Stimulated activated CD4-positive, alpha-beta T cell treated with anti-CD3 and anti-CD28 coated beads, Interleukin-4, amount 100 ng/mL, for 4 hours (primary cell): Measurements from ENCODE around the gene IL11.

Experiments used
- DNase-seq, 2 experiments: peaks; one replicate each; pipeline ENCODE4 v3.0.0-alpha.2; 2020

Gene IL11

DNA sequence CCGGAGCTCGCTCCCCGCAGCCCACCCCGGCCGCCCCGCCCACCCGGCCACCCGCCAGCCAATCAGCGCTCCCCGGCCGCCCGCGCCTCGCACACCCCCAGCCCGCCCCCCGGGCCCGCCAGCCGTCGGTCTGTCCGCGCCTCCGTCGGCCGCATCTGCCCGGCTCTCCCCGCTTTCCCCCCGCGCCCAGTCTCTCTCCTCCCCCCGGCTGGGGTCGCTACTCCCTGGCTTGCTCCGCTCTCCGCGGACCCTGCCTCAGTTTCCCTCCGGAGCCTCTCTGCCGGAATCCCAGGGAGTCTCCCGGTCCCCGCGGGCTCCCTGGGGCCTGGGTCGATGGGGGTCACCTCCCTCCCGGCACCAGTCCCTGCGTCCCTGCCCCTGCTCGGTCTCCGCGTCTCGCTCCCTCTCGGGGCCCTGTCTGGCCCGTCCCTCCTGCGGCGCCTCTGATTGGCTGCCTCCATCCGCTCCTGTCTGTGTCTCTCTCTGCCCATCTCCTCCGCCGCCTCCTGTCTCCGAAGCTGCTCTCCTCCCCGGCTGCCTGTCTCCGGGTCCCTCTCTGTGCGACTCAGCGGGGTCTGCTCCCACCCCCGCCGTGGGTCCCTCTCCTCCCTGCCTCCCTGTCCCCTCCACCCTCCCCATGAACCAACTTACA, 484 bp downstream of the IL11 start:
- DNase-seq = no peak

DNA sequence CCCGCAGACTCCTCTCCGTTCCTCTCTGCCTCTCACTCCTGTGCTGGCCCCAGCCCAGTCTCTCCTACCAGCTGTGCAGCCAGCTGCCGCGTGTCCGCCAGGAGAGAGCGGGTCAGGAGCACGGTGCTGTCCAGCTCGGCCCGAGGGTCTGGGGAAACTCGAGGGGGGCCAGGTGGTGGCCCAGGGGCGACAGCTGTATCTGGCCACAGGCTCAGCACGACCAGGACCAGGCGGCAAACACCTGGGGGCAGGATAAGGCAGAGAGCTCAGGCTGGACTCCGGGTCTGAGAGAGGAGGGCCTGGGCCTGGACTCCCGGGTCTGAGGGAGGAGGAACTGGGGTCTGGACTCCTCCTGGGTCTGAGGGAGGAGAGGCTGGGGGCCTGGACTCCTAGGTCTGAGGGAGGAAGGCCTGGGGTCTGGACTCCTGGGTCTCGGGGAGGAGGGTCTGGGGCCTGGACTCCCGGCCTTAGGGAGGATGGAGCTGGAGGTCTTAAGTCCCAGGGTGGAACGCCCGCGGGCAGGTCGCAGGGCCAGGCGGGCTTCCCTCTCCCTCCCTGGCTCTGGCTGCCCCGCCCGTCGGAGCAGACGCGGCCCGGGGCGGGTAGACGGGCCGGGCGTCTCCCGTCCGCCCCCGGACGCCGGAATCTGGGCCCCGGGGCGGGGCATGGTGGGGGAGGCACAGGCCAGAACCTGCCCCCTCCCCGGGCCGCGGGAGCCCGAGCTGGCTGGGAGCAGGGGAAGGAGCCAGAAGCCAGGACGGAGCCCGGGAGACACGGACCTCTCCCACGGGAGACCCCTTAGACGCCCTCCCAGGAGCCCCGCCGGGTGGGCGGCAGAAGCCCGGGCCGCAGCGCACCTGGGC, 1.3 kb downstream of the IL11 start:
- peak in 1 of 2 experiments; percentile 24 for DNase-seq

DNA sequence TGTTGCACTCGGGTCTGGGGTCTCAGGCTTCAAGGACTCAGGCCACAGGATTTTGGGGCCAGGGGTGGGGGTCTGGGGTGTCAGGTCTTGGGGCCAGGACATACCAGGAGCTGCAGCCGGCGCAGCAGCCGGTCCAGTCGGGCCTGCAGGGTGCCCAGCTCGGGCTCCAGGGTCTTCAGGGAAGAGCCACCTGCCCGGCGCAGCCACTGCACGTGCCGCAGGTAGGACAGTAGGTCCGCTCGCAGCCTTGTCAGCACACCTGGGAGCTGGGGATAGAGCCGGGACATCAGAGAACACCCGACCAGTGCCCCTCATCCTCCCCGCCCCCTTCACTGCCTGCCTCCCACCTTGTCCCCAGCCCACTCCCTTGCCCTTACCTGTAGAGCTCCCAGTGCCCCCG, 2.2 kb downstream of the IL11 start:
- no peak for DNase-seq

DNA sequence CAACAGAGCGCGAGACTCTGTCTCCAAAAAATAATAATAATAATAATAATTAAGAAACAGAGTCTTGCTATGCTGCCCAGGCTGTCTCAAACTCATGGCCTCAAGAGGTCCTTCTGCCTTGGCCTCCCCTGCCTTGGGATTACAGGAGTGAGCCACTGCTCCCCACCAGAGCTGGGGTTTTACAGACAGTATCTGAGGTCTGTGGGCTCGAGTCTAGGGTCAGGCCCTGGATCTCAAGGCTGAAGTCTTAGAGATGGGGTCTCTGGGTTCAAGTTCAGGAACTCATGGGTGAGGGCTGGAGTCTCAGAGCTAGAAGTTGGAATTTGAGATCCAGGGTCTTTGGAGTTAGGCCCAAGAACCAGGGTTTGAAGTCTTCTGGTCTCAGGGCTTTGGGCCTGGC, 3.5 kb downstream of the IL11 start:
- DNase-seq = no peak

DNA sequence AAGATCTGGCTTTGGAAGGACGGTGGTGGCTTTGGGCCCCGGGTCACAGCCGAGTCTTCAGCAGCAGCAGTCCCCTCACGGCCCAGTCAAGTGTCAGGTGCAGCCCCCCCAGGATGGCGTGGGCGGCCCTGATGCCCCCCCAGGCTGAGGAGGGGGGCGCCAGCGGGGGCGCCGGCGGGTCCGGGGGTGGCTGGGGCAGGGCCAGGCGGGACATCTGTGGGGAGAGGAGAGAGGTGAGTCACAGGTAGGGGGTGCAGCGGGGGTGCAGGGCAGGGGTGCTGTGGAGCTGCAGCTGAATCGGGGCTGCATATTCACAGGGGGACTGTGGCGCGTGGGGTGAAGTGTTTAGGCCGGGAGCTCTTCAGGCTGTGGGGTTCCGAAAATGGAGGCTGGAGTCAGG, 4.3 kb downstream of the IL11 start:
- DNase-seq = no peak

DNA sequence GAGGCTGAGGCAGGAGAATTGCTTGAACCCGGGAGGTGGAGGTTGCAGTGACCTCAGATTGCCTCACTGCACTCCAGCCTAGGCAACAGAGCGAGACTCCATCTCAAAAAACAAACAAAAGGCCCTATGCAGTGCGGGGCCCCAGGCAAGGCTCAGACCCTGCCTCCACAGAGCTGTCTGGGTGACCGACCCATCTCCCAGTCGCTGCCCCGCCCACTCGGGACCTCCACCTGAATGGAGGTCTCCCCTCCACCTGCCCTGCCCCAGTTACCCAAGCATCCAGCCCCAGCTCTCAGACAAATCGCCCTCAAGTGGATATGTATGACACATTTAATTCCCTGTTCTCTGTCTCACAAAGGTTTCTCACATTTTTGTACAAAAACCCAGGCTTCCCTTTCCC, 5.0 kb downstream of the IL11 start:
- DNase-seq = no peak

DNA sequence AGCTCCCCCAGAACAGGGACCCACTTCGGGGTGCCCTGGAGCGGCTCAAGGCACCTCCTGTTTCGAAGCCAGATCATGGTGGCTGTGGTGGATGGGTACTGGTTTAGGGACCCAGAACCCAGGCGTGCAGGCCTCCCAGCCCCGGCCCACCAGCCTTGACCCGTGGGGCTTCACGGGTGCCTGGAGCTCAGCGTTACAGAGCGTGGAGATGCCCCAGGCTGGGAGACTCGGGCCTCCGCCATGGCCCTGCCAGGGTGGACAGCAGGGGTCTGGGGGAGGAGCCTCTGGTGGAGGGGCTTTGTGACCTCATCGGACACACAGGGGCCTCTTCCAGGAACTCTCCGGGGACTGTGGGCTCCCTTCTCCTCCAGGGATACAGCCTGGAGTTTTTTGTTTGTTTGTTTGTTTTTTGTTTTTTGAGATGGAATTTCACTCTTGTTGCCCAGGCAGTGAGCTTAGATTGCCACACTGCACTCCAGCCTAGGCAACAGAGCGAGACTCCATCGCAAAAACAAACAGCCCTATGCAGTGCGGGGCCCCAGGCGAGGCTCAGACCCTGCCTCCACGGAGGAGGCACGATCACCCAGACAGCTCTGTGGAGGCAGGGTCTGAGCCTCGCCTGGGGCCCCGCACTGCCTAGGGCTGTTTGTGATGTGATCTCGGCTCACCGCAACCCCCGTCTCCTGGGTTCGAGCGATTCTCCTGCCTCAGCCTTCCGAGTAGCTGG, 7.1 kb downstream of the IL11 start, which contains the start of gene GARIN5B:
Gene GARIN5B (minus strand): TSS at position 271 of the 727 bp plus-strand sequence. CDS start 194 bp downstream, at position 77.
- DNase-seq = no peak

DNA sequence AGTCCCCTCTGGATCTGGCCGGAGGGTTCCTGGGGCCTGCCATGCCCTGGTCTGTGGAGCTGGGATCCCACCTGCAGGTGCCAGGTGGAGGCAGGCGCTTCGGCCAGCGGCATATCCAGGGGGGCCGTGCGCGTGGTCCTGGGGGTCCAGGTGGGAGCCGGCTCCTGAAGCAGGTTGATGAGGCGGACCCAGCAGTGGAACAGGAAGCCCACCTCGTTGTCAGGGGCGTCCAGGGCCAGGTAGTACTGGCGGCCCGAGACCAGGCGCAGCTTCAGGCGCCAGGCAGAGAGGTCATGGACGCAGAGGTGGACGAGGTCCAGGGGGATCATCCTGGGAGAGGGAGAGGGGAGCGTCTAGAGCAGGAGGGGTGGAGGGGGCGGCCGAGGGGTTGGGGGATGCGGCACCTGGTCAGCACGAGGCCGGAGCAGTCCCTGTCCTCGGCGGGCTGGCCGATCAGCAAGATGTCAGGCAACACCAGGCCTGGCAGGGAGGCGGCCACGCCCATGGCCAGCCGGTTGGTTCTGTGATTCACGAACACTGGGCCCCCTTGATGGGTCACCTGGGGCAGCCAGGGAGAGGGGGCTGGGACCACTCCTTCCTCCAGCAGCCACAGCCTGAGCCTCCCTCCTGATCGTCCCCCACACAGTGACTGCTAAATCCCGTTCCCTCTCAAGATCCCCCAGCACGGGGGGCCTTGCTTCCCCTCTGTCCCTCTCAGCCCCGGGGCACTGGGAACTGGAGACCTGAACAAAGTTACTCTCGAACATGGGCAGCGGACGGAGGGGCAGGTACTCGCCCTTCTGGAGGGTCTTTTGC, 7.9 kb downstream of the IL11 start:
- no peak for DNase-seq

DNA sequence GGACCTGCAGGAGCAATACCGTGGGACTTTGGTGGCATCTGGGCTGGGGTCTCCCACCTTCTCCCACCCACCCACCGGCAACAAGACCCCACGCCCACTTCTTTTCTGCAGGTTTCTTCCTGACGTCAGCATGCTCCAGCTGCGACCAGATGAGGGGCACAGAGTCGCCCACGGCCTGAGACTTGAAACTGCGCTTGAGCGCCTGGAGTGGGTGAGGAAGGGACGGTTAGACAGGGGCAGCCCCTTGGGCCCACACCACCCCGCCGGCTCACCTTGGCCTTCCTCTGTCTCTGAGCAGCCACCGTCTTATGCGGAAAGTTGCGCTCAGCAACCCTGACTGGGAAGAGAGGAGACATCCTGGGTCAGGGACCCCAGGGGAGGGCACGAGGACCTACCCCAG, 9.4 kb downstream of the IL11 start:
- no peak for DNase-seq

DNA sequence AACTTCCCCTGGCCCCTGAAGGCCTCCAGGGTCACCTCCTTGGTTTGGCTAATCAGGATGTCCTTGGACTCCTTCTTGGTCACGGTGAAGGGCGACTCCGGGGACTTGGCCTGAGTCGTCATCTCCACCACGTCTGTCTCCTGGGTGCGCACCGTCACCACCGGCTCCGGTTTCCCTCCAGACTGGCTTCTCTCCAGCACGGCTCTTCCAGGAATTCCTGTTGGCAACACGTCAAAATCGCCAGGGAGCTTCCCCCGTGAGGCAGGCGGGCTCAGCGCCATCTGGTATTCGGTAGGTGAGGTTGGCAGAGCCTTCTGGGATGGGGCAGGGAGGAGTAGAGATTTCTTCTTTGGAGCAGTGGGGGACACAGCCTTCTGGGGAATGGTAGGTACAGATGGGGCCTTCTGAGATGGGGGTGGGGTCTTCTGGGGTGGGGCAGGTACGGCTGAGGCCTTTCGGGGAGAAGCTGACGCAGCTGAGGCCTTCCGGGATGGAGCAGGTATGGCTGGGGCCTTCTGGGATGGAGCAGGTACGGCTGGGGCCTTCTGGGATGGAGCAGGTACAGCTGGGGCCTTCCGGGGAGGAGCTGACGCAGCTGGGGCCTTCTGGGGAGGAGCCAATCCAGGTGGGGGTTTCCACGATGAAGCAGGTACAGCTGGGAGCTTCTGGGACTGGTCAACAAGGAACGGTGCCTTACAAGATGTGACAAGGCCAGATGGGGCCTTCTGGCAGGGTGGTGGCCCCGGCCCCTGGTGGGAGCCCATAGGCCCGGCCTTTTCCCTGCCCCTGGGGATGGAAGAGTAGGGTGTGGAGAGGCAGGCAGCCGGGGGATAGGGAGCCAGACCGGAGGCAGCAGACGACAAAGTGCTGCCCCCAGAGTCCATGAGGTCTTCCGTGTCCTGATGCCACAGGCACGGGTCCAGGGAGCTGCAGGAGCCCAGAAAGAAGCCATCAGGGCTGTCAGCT, 11.0 kb downstream of the IL11 start:
- DNase-seq = no peak

DNA sequence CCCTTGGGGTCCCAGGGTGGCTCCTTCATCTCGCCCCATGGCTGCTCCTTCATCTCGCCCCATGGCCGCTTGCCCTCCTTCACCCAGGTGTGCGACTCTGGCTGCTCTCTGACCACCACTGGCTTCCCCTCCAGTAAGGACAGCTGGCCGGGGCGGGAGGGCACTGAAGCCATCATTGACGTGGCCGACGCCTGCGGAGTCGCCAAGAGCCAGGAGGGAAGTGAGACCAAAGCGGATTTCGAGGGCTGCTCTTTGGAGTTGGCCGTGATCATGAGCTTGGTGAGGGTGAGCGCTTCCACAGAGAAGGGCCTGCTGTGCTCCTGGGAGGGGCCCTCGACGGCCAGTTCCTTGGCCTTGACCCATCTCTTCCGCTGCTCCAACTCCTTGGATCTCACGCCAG, 11.8 kb downstream of the IL11 start:
- DNase-seq = no peak

DNA sequence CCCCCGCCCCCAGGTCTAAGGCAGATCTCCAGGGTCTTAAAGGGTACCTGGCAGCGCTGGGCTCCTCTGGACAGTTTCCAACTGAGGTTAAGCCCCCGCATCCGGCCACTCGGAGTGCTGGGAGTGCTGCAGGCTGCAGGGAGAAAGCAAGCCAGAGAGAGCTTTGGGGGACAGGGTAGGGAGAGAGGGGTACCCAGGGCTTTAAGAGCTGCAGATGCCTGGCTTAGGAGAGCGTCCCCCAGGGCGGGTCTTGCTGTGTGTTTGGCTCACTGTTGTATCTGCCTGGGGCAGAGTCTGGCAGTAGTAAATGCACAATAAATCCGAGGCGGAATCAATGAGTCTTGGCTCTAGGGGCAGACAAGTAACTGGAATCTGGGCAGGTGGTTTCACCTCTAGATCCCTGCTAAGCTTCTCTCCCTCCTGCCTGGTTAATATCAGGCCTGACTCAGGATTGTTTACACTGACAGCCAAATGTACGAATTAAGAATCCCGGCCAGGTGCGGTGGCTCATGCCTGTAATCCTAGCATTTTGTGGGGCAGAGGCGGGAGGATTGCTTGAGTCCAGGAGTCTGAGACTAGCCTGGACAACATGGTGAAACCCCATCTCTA, 14.9 kb downstream of the IL11 start:
- DNase-seq = no peak

DNA sequence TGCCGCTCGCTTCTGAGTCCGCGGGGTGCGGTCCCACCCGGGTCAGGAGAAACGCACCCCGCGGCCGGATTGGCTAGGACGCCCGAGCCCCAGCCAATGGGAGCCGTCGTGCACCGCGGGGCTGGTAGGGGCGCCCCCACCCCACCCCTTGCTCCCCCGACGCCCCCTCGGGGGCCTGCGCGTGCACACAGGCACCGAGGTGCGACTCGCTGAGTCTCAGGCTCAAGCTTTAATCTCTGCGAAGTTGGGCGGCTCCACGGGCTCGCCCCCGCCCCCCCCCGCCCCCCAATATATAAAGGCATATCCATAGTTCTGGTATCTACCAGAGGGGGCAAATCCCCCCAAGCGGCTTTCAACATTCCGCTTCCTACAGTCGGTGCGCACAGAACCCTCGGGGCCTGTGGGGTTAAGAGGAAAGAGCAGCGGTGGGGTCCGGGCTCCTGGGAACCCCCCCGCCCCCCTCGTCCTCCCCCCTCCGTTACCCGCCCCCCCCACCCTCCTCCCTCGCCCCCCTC, 15.5 kb downstream of the IL11 start, which contains the start of gene COX6B2:
Gene COX6B2 (minus strand): TSS at position 22 of the 515 bp plus-strand sequence. CDS start 198 bp downstream, outside the sequence.
- DNase-seq = no peak

DNA sequence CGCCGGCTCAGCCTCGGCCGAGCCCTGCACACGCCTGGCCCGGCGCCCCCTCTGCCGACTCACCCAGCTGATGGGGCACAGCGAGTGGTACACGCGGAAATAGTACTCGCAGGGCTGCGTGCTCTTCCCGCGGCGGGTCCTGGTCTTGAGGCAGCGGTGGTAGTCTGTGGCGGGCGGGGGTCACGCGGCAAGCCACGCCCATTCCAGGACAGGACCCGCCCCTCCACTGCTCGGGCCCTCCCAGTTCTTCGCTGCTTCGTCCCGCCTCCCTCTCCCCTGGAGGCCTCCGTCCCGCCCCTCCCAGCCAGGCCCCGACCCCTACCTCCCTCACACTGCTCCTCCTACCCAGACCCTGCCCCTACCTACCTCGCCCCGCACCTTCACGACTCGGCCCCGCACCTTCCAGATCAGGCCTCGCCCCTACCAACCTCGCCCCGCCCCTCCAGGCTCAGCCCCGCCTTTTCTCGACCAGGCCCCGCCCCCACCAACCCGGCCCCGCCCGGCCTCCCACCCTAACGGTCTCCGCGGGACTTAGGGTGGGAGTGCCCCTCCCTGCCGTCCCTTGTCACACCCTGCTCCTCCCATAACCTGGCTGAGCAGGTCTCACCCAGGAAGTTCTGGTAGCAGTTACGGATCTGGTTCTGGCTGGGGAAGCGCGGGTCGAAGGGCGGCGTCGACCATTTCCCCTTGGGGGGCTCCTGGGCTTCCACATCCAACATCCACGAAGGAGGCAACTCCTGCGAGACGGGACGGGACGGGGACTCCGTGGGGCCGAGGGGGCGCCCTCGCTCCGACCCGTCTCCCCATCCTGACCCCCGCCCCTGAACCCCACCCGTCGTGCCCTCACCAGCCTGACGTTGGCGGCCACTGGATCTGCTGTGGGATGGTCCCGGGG, 16.2 kb downstream of the IL11 start:
- peak; percentile 46 to 56 for DNase-seq

DNA sequence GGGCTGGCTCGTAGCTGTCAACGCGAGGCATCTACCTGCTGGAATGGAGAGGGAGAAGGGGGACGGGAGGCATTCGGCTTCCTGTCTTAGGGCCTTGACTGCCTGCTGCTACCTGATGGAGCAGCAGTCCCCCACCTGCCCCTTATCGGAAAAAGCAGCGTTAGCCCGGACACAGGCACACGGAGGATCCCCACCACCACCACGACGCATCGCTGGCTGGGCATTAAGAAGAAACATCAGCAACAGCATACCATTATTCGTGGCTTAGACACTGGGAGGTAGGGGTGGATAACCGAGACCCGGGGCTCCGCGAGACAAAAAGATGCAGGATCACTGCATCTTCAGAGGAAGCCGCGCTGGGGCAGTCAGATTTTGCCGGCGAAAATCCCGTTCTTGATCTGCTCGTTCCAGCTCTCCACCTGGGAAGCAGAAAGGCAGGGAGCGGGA, 16.9 kb downstream of the IL11 start:
- DNase-seq = no peak

DNA sequence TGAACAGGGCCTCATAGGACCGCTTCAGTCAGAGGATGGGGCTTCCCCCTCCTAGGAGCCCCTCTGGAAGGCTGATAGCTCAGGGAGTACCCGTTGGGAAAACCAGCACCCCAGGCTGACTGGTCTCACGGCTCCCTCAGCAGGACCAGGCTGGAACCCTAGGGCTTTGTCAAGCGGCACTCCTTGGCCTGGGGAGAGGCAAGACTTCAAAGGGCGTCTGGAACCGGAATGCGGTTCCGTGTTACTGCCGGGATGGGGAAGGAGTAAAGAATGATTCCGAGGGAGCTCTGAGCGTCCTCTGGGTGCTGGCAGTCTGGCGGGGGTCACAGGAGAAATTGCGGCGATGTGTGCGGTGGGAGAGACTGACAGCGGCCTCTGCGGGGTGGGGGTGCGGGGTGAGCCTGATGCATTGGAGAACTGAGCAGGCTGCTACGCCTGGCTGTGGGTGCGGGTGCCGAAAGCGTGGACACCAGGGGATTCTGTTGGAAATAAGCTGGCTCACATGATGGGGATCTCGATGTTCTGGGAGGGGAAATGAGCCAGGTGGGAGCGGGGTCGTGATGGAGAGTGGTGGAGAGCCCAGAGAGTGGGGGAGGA, 17.6 kb downstream of the IL11 start:
- no peak for DNase-seq

DNA sequence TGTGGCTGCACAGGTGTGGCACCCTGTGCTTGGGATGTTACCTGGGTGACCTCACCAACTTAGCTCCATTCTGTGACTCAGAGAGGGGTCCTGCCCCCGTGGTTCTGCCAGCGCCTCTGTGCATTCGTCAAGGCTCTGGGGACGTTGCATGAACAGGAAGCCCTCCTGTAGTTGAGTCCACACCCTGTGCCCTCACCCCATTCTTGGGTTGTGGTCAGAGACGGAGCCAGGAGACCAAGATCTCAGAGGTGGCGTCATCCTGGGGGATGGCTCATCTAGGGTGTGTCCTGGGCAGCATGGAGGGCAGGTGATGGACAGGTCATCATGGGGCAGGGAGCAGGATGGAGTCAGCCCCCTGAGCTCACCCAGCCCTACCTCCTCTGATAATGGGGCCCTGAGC, 18.2 kb downstream of the IL11 start:
- DNase-seq = no peak

DNA sequence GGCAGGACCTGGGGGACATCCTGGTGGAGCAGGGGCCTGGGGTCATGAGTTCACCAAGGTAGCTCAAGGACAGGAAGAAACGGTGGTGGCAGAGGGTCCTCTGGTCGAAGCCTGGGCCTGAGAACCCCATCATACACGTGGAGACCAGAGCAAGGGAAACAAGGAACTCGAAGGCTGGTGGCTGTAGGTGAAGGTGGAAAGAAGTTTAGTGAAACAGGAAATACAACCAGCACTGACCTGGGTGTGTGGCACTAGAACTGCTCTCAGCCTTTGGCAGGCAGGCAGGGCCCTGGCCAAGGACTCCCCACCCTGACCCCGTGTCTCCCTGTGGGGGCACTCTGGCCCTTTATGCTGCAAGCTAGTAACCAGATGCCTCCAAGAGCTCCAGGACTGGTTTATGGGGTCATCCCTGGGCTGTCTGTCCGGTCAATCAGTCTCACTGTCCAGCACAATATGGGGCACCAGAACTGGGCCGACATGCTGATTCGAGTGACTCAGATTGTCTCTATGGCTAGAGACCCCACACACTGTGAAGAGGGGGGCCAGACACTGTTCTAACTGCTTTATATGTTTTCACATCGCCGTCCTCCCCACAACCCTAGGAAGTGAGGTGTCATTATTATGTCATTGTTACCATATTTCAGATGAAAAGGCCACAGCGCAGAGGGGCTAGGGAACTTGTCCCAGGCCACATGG, 19.5 kb downstream of the IL11 start:
- no peak for DNase-seq
